Activated naive CD8-positive, alpha-beta T cell (primary cell): Measurements from ENCODE around the gene CIAO2B.
"Not testable (repeated sequence)": the region's sequence is repeated elsewhere in the genome, so short reads cannot be mapped to it uniquely, and the experiment has no call there.

Experiments used
- H3K27ac Mint-ChIP-seq: one replicate; pipeline ENCODE4 v1.8.0; 2021; ENCODE audit warnings: mixed read lengths
- H3K27me3 Mint-ChIP-seq: one replicate; pipeline ENCODE4 v1.8.0; 2021; ENCODE audit warnings: mixed read lengths
- H3K36me3 Mint-ChIP-seq: one replicate; pipeline ENCODE4 v1.8.0; 2021; ENCODE audit warnings: mixed read lengths
- H3K4me1 Mint-ChIP-seq: one replicate; pipeline ENCODE4 v1.8.0; 2021; ENCODE audit warnings: low read depth, mixed read lengths
- H3K4me3 Mint-ChIP-seq: one replicate; pipeline ENCODE4 v1.8.0; 2021; ENCODE audit warnings: mild to moderate bottlenecking, mixed read lengths
- H3K9me3 Mint-ChIP-seq: one replicate; pipeline ENCODE4 v1.8.0; 2021; ENCODE audit warnings: low read depth, mixed read lengths

Gene CIAO2B

GRCh38 chr16:66948134-66948836 is 14.1 kb upstream of the CIAO2B start:
- Mint-ChIP-seq H3K27ac (no peak overlapping the region), H3K4me3 (peak overlapping the region; percentile 91), H3K9me3 (no peaks in the 10 kb centered on the region), H3K4me1 (peaks cover 17% of the 10 kb centered on the region), H3K27me3 (peaks cover 24% of the 10 kb centered on the region), H3K36me3 (no peaks in the 10 kb centered on the region)

GRCh38 chr16:66947302-66948065 is 13.3 kb upstream of the CIAO2B start:
- H3K27ac Mint-ChIP-seq = peak overlapping the region; percentile 59
- H3K4me3 Mint-ChIP-seq = peak overlapping the region; percentile 91
- H3K36me3 Mint-ChIP-seq = no peaks in the 10 kb centered on the region
- H3K9me3 Mint-ChIP-seq = no peaks in the 10 kb centered on the region
- peaks cover 18% of the 10 kb centered on the region for H3K27me3 Mint-ChIP-seq
- H3K4me1 Mint-ChIP-seq = peaks cover 17% of the 10 kb centered on the region

GRCh38 chr16:66946974-66947301 is 12.7 kb upstream of the CIAO2B start:
- H3K9me3 Mint-ChIP-seq = no peaks in the 10 kb centered on the region
- H3K4me3 Mint-ChIP-seq = peak overlapping the region; percentile 91
- peak overlapping the region; percentile 59 for H3K27ac Mint-ChIP-seq
- H3K36me3 Mint-ChIP-seq = no peaks in the 10 kb centered on the region
- peaks cover 17% of the 10 kb centered on the region for H3K4me1 Mint-ChIP-seq
- H3K27me3 Mint-ChIP-seq = peaks cover 18% of the 10 kb centered on the region

- no peaks in the 10 kb centered on the region for H3K36me3 Mint-ChIP-seq
Measured at GRCh38 chr16:66946541-66946940, 12.3 kb upstream of the CIAO2B start.

GRCh38 chr16:66945939-66946338 is 11.7 kb upstream of the CIAO2B start:
- H3K27me3 Mint-ChIP-seq = peaks cover 10% of the 10 kb centered on the region
- peaks cover 17% of the 10 kb centered on the region for H3K4me1 Mint-ChIP-seq
- H3K9me3 Mint-ChIP-seq = no peaks in the 10 kb centered on the region
- H3K36me3 Mint-ChIP-seq = no peaks in the 10 kb centered on the region
- no peak overlapping the region for H3K4me3 Mint-ChIP-seq
- H3K27ac Mint-ChIP-seq = no peak overlapping the region

More at GRCh38 chr16:66946541-66946940, 12.3 kb upstream of the CIAO2B start:
- H3K4me3 Mint-ChIP-seq = no peak overlapping the region
- peaks cover 14% of the 10 kb centered on the region for H3K27me3 Mint-ChIP-seq
- no peak overlapping the region for H3K27ac Mint-ChIP-seq
- peaks cover 17% of the 10 kb centered on the region for H3K4me1 Mint-ChIP-seq
- no peaks in the 10 kb centered on the region for H3K9me3 Mint-ChIP-seq

GRCh38 chr16:66944971-66945370 is 10.8 kb upstream of the CIAO2B start:
- not testable (repeated sequence) for H3K36me3 Mint-ChIP-seq, H3K9me3 Mint-ChIP-seq, H3K27me3 Mint-ChIP-seq, H3K27ac Mint-ChIP-seq, H3K4me3 Mint-ChIP-seq
- peaks cover 17% of the 10 kb centered on the region for H3K4me1 Mint-ChIP-seq

- Mint-ChIP-seq H3K9me3 (no peaks in the 10 kb centered on the region), H3K4me3 (no peak overlapping the region), H3K27me3 (no peaks in the 10 kb centered on the region), H3K36me3 (no peaks in the 10 kb centered on the region), H3K27ac (no peak overlapping the region), H3K4me1 (peaks cover 17% of the 10 kb centered on the region)
Measured at GRCh38 chr16:66944054-66944441, 9.8 kb upstream of the CIAO2B start.

- Mint-ChIP-seq H3K36me3 (no peaks in the 10 kb centered on the region), H3K27me3 (no peaks in the 10 kb centered on the region), H3K4me3 (no peak overlapping the region), H3K4me1 (peaks cover 16% of the 10 kb centered on the region), H3K27ac (no peak overlapping the region), H3K9me3 (no peaks in the 10 kb centered on the region)
Measured at GRCh38 chr16:66943426-66944053, 9.3 kb upstream of the CIAO2B start.

- Mint-ChIP-seq H3K27me3 (no peaks in the 10 kb centered on the region), H3K9me3 (no peaks in the 10 kb centered on the region), H3K4me3 (no peak overlapping the region), H3K27ac (no peak overlapping the region), H3K4me1 (peaks cover 12% of the 10 kb centered on the region), H3K36me3 (no peaks in the 10 kb centered on the region)
Measured at GRCh38 chr16:66942981-66943380, 8.8 kb upstream of the CIAO2B start.

GRCh38 chr16:66940236-66940635 is 6.0 kb upstream of the CIAO2B start:
- Mint-ChIP-seq H3K9me3 (no peaks in the 10 kb centered on the region), H3K4me1 (peaks cover 22% of the 10 kb centered on the region), H3K27ac (no peak overlapping the region), H3K36me3 (no peaks in the 10 kb centered on the region), H3K27me3 (no peaks in the 10 kb centered on the region), H3K4me3 (no peak overlapping the region)

- Mint-ChIP-seq H3K4me3 (no peak overlapping the region), H3K9me3 (no peaks in the 10 kb centered on the region), H3K27ac (no peak overlapping the region), H3K27me3 (no peaks in the 10 kb centered on the region), H3K4me1 (peaks cover 22% of the 10 kb centered on the region), H3K36me3 (no peaks in the 10 kb centered on the region)
Measured at GRCh38 chr16:66939366-66939765, 5.2 kb upstream of the CIAO2B start.

GRCh38 chr16:66937725-66938337 is 3.6 kb upstream of the CIAO2B start:
- peak overlapping the region; percentile 54 for H3K27ac Mint-ChIP-seq
- H3K4me1 Mint-ChIP-seq = peaks cover 33% of the 10 kb centered on the region
- no peaks in the 10 kb centered on the region for H3K27me3 Mint-ChIP-seq
- H3K36me3 Mint-ChIP-seq = peaks cover 3% of the 10 kb centered on the region
- H3K9me3 Mint-ChIP-seq = no peaks in the 10 kb centered on the region
- peak overlapping the region; percentile 98 for H3K4me3 Mint-ChIP-seq

- Mint-ChIP-seq H3K4me3 (peak overlapping the region; percentile 98), H3K27me3 (no peaks in the 10 kb centered on the region), H3K9me3 (no peaks in the 10 kb centered on the region), H3K27ac (peak overlapping the region; percentile 64), H3K4me1 (peaks cover 41% of the 10 kb centered on the region), H3K36me3 (peaks cover 3% of the 10 kb centered on the region)
Measured at GRCh38 chr16:66936889-66937554, 2.8 kb upstream of the CIAO2B start.

GRCh38 chr16:66936462-66936861 is 2.3 kb upstream of the CIAO2B start:
- Mint-ChIP-seq H3K4me1 (peaks cover 45% of the 10 kb centered on the region), H3K9me3 (no peaks in the 10 kb centered on the region), H3K27me3 (no peaks in the 10 kb centered on the region), H3K4me3 (peak overlapping the region; percentile 98), H3K36me3 (peaks cover 3% of the 10 kb centered on the region), H3K27ac (peak overlapping the region; percentile 64)
